ENCODE measurements around the gene AP2A2. TPM values are rescaled to one million over a fixed set of nuclear protein-coding genes. Genes with fewer than 3 reads are reported as not detected.

AP2A2 gene
- total RNA-seq, 1 experiment from 2014 or later = 70.6 TPM

DNA sequence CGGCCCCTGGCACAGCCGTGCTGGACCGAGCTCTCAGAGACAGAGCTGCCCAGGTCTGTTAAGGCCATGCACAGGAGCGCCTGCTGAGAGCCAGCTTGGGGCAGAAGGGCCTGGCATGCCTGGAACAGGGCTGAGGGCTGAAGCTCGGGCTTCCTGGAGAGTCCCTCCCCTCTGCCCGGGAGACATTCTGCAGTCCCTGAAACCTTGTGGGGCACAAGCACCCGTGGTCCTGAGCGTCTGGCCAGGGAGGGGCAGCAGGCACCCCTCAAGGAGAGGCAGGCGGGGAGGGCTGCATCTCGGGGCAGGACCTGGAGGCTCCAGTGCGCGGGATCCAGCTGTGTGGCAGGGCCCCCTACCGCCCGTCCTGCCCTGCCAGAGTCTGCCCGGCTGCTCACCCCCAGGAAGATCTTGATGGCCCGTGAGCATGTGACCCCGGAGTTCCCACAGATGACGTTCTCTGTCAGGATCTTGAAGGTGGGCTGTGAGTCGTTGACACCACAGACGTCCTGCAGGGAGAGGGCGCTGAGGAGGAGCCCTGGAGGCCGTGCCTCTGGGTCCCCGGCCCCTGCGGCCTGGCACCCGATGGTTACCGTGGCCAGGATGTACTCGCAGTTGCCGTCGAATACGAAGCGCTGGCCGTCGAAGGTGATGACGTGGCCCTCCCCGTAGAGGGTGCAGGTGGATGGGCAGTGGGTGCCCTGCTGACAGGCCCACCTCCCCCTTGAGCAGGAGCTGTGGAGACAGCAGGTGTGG, 99.9 kb downstream of the AP2A2 start:
- H3K9me3 Mint-ChIP-seq (ENCODE audit: unreplicated experiment) = no peaks in the 10 kb centered on the region
- no peaks in the 10 kb centered on the region for H3K4me1 Mint-ChIP-seq (ENCODE audit: insufficient read depth, unreplicated experiment)
- intact Hi-C loops (cut with micrococcal nuclease) = no loop called here
- H3K36me3 Mint-ChIP-seq (ENCODE audit: insufficient read depth, unreplicated experiment) = no peaks in the 10 kb centered on the region
- no TSS peak for BruUV-seq (replicated peaks)
- H3K4me3 Mint-ChIP-seq (ENCODE audit: unreplicated experiment) = no peak overlapping the region
- no peak overlapping the region for H3K27ac Mint-ChIP-seq (ENCODE audit: low read depth, unreplicated experiment)
- no peaks in the 10 kb centered on the region for H3K27me3 Mint-ChIP-seq (ENCODE audit: insufficient read depth, unreplicated experiment)
- no peak for DNase-seq (ENCODE audit: unreplicated experiment)
- ChIA-PET CTCF (interaction anchor here (0.6 kb wide), 1 partner anchor 492 kb away, joined by 3 read pairs; no protein-coding TSS in a partner anchor), POLR2A (interaction anchor here (0.7 to 1.4 kb wide), 2 partner anchors 8 to 17 kb away, joined by 3 read pairs; no protein-coding TSS in a partner anchor)
- TF ChIP-seq, protein P1, sequence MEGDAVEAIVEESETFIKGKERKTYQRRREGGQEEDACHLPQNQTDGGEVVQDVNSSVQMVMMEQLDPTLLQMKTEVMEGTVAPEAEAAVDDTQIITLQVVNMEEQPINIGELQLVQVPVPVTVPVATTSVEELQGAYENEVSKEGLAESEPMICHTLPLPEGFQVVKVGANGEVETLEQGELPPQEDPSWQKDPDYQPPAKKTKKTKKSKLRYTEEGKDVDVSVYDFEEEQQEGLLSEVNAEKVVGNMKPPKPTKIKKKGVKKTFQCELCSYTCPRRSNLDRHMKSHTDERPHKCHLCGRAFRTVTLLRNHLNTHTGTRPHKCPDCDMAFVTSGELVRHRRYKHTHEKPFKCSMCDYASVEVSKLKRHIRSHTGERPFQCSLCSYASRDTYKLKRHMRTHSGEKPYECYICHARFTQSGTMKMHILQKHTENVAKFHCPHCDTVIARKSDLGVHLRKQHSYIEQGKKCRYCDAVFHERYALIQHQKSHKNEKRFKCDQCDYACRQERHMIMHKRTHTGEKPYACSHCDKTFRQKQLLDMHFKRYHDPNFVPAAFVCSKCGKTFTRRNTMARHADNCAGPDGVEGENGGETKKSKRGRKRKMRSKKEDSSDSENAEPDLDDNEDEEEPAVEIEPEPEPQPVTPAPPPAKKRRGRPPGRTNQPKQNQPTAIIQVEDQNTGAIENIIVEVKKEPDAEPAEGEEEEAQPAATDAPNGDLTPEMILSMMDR (IDR thresholded peaks at IDR 0.05; ENCODE audit: unreplicated experiment) = no peak

DNA sequence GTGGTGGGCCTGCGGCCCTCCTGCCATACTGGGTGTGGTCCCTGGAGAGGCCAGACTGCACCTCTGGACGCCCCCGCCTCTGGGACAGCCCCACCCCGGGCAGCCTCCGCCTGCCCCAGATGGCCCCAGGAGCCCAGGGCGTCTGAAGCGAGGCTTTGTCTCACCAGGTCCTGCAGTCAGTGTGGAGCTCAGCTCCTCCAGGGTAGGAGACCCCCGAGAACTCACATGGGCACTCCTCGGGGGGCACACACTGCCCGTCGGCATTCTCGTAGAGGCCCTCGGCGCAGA, 100.4 kb downstream of the AP2A2 start:
- H3K9me3 Mint-ChIP-seq (ENCODE audit: unreplicated experiment) = no peaks in the 10 kb centered on the region
- ChIA-PET CTCF (interaction anchor here (0.6 kb wide), 1 partner anchor 491 kb away, joined by 3 read pairs; no protein-coding TSS in a partner anchor), POLR2A (interaction anchor here (0.7 kb wide), 1 partner anchor 17 kb away, joined by 3 read pairs; no protein-coding TSS in a partner anchor)
- intact Hi-C loops (cut with micrococcal nuclease) = no loop called here
- TF ChIP-seq, protein P1 (IDR thresholded peaks at IDR 0.05; ENCODE audit: unreplicated experiment) = no peak
- H3K27ac Mint-ChIP-seq (ENCODE audit: low read depth, unreplicated experiment) = no peak overlapping the region
- DNase-seq (ENCODE audit: unreplicated experiment) = no peak
- H3K4me1 Mint-ChIP-seq (ENCODE audit: insufficient read depth, unreplicated experiment) = no peaks in the 10 kb centered on the region
- H3K4me3 Mint-ChIP-seq (ENCODE audit: unreplicated experiment) = no peak overlapping the region
- BruUV-seq (replicated peaks) = no TSS peak
- no peaks in the 10 kb centered on the region for H3K36me3 Mint-ChIP-seq (ENCODE audit: insufficient read depth, unreplicated experiment)
- H3K27me3 Mint-ChIP-seq (ENCODE audit: insufficient read depth, unreplicated experiment) = no peaks in the 10 kb centered on the region

DNA sequence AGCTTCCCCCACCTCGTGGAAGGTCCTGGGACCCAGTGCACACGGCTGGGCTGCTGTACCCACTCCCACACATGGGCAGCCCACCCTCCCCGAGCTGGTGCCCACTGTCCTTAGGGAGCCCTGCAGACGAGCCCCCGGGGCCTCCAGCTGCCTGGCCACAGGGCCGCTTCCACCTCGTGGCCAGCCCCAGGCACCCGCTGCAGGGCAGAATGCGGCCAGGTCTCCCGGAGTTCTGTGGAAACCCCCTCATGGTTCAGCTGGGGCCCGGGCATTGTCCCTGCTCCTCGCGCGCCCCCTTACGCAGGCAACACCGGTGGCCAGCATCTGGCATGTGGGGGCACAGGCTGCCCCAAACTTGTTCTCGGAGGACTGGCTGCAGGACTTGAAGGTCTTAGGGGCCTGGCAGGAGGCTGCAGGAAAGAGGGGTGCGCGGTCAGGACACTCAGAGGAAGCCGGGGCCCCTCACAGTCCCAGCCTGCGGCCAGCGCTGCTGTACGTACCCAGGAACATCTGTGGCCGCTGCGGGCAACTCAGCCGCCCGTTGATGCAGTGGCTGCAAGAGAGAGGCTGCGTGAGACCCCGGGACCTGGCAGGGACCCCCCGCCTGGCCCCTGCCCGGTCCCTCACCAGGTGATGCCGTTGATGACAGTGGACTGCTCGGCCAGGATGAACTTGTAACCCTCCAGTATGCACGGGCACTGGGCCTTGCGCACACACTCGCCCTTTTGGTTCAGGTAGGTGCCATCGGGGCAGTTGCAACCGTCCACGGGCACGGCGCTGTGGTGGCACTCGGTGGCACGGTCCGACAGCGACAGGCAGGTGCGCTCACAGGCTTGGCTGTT, 101.2 kb downstream of the AP2A2 start:
- no peak for DNase-seq (ENCODE audit: unreplicated experiment)
- ChIA-PET CTCF (no interaction called here), POLR2A (no interaction called here)
- no TSS peak for BruUV-seq (replicated peaks)
- Mint-ChIP-seq H3K9me3 (ENCODE audit: unreplicated experiment) (peaks cover under 1% of the 10 kb centered on the region), H3K36me3 (ENCODE audit: insufficient read depth, unreplicated experiment) (no peaks in the 10 kb centered on the region), H3K4me3 (ENCODE audit: unreplicated experiment) (no peak overlapping the region), H3K4me1 (ENCODE audit: insufficient read depth, unreplicated experiment) (no peaks in the 10 kb centered on the region), H3K27me3 (ENCODE audit: insufficient read depth, unreplicated experiment) (no peaks in the 10 kb centered on the region), H3K27ac (ENCODE audit: low read depth, unreplicated experiment) (no peak overlapping the region)
- intact Hi-C loops (cut with micrococcal nuclease) = no loop called here
- TF ChIP-seq, protein P1 (IDR thresholded peaks at IDR 0.05; ENCODE audit: unreplicated experiment) = no peak

DNA sequence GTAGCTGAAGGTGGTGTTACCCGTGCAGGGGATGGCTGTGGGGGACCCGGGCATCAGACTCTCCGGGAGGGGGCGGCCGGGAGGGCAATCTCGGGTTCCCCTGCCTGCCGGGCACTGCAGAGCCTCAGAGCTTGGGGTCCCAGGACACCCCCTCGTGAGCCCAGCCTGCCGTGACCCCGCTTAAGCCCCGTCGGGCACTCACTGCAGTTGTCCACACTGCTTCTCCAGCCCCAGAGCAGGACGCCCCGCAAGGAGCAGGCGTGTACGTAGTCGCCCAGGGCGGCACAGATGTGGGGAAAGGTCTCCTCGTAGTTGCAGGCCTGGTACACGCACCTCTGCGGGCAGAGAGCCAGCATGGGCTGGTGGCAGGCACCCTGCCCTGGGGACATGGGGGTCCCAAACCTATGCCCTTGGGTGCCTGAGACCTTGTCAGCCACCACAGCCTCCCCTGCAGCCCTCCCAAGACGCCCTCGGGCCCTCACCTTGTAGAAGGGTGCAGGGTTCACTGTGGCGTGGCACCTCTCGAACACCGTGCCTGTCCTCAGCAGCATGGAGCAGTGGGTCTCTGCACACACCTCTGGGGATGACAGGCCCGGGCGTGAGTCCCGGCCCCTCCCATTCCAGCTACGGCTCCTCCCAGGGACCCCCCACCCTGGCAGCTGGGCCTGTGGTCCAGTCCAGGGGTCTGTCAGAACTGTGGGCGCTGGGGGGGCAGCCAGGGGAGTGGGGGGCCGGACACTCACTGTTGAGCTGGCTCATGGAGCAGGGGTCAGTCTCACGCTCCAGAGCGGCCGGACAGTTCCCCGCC, 102.0 kb downstream of the AP2A2 start:
- no peak for DNase-seq (ENCODE audit: unreplicated experiment)
- Mint-ChIP-seq H3K27ac (ENCODE audit: low read depth, unreplicated experiment) (no peak overlapping the region), H3K27me3 (ENCODE audit: insufficient read depth, unreplicated experiment) (no peaks in the 10 kb centered on the region), H3K4me3 (ENCODE audit: unreplicated experiment) (no peak overlapping the region), H3K9me3 (ENCODE audit: unreplicated experiment) (peaks cover 9% of the 10 kb centered on the region), H3K4me1 (ENCODE audit: insufficient read depth, unreplicated experiment) (no peaks in the 10 kb centered on the region), H3K36me3 (ENCODE audit: insufficient read depth, unreplicated experiment) (no peaks in the 10 kb centered on the region)
- intact Hi-C loops (cut with micrococcal nuclease) = no loop called here
- ChIA-PET POLR2A (no interaction called here), CTCF (no interaction called here)
- TF ChIP-seq, protein P1 (IDR thresholded peaks at IDR 0.05; ENCODE audit: unreplicated experiment) = no peak
- BruUV-seq (replicated peaks) = no TSS peak
